Measurements from ENCODE around the gene CLIP3. TPM values are rescaled to one million over a fixed set of nuclear protein-coding genes. Genes with fewer than 3 reads are reported as not detected.
"Not testable (repeated sequence)": the region's sequence is repeated elsewhere in the genome, so short reads cannot be mapped to it uniquely, and the experiment has no call there.

Gene CLIP3
- total RNA-seq, 1 experiment from 2014 or later: 3.1 TPM

DNA sequence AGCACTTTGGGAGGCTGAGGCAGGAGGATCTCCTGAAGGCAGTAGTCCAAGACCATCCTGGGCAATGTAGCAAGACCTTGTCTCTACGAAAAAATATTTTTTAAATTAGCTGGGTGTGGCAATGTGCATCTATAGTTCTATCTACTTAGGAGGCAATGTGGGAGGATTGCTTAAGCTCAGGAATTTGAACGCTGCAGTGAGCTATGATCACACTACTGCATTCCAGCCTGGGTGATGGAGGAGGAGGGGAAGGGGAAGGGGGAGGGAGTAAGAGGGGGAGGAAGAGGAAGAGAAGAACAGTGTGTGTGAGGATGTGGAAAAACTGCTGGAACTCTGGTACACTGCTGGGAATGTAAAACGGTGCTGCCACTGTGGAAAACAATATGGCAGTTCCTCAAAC lies 9.2 kb upstream of the CLIP3 start:
- H3K4me3 Mint-ChIP-seq (ENCODE audit: low read depth, unreplicated experiment): no peak overlapping the region

DNA sequence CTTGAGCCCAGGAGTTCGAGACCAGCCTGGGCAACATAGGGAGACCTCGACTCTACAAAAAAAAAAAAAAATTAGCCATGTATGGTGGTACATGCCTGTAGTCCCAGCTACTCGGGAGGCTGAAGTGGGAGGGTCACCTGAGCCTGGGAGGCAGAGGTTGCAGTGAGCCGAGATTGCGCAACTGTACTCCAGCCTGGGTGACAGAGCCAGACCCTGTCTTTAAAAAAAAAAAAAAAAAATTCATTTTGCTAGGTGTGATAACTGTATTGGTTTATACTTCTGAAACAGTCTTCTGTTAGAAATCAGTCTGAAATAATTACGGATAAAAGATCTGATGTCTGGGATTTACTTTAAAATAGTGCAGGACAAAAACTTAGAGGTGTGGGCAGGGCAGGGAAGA lies 8.4 kb upstream of the CLIP3 start:
- BruUV-seq (replicated peaks); H3K4me3 Mint-ChIP-seq (ENCODE audit: low read depth, unreplicated experiment); H3K4me1 Mint-ChIP-seq (ENCODE audit: low read depth, unreplicated experiment); intact Hi-C loops (cut with micrococcal nuclease; ENCODE audit: unreplicated experiment); H3K27me3 Mint-ChIP-seq (ENCODE audit: unreplicated experiment); CTCF ChIA-PET; H3K27ac Mint-ChIP-seq (ENCODE audit: unreplicated experiment); H3K36me3 Mint-ChIP-seq (ENCODE audit: insufficient read depth, unreplicated experiment); DNase-seq; H3K9me3 Mint-ChIP-seq (ENCODE audit: low read depth, unreplicated experiment): not testable (repeated sequence)

More for the DNA sequence above, 9.2 kb upstream of the CLIP3 start:
- no peak overlapping the region for H3K27ac Mint-ChIP-seq (ENCODE audit: unreplicated experiment)
- H3K9me3 Mint-ChIP-seq (ENCODE audit: low read depth, unreplicated experiment): no peaks in the 10 kb centered on the region
- H3K27me3 Mint-ChIP-seq (ENCODE audit: unreplicated experiment): no peaks in the 10 kb centered on the region
- TF ChIP-seq, protein P1, sequence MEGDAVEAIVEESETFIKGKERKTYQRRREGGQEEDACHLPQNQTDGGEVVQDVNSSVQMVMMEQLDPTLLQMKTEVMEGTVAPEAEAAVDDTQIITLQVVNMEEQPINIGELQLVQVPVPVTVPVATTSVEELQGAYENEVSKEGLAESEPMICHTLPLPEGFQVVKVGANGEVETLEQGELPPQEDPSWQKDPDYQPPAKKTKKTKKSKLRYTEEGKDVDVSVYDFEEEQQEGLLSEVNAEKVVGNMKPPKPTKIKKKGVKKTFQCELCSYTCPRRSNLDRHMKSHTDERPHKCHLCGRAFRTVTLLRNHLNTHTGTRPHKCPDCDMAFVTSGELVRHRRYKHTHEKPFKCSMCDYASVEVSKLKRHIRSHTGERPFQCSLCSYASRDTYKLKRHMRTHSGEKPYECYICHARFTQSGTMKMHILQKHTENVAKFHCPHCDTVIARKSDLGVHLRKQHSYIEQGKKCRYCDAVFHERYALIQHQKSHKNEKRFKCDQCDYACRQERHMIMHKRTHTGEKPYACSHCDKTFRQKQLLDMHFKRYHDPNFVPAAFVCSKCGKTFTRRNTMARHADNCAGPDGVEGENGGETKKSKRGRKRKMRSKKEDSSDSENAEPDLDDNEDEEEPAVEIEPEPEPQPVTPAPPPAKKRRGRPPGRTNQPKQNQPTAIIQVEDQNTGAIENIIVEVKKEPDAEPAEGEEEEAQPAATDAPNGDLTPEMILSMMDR (IDR thresholded peaks at IDR 0.05; ENCODE audit: unreplicated experiment): no peak
- BruUV-seq (replicated peaks): no TSS peak
- peaks cover 6% of the 10 kb centered on the region for H3K36me3 Mint-ChIP-seq (ENCODE audit: insufficient read depth, unreplicated experiment)
- CTCF ChIA-PET: no interaction called here
- no peaks in the 10 kb centered on the region for H3K4me1 Mint-ChIP-seq (ENCODE audit: low read depth, unreplicated experiment)
- no peak for DNase-seq
- intact Hi-C loops (cut with micrococcal nuclease; ENCODE audit: unreplicated experiment): no loop called here

DNA sequence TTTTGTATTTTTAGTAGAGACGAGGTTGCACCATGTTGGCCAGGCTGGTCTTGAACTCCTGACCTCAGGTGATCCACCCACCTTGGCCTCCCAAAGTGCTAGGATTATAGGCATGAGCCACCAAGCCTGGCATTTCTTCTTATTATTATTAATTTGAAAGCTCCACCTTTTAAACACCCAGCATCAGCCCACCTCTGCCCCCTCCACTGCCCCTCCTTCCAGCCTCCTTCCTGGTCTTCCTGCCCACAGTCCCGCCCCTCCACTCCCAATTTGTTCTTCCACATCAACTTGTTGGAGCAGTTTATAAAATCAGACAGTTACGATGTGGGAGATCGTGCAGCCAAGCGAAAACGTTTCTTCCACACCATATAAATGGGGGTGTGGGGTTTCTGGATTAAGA lies 7.8 kb upstream of the CLIP3 start:
- no peaks in the 10 kb centered on the region for H3K4me1 Mint-ChIP-seq (ENCODE audit: low read depth, unreplicated experiment)
- no TSS peak for BruUV-seq (replicated peaks)
- intact Hi-C loops (cut with micrococcal nuclease; ENCODE audit: unreplicated experiment): no loop called here
- no peak overlapping the region for H3K27ac Mint-ChIP-seq (ENCODE audit: unreplicated experiment)
- H3K9me3 Mint-ChIP-seq (ENCODE audit: low read depth, unreplicated experiment): no peaks in the 10 kb centered on the region
- H3K4me3 Mint-ChIP-seq (ENCODE audit: low read depth, unreplicated experiment): no peak overlapping the region
- TF ChIP-seq, protein P1 (IDR thresholded peaks at IDR 0.05; ENCODE audit: unreplicated experiment): no peak
- no peaks in the 10 kb centered on the region for H3K27me3 Mint-ChIP-seq (ENCODE audit: unreplicated experiment)
- DNase-seq: no peak
- H3K36me3 Mint-ChIP-seq (ENCODE audit: insufficient read depth, unreplicated experiment): peaks cover 6% of the 10 kb centered on the region
- CTCF ChIA-PET: no interaction called here

DNA sequence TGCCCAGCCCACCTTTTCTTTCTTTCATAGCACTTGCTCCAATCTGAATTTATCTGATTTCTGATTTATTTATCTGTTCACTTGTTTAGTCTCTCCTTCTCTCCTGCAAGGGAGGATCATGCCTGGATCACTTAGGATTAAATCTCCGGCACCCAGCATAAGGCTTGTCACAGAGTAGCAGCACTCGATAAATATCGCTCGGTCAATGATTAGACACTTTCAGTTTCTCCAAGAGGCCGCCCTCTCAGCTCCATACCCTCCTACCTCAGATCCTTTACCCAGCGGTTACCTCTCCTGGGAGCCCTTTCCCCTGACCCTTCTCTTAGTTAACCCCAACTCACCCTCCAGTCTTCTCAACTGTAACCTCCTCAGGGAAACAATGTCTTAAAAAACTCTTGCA lies 1.4 kb downstream of the CLIP3 start:
- no TSS peak for BruUV-seq (replicated peaks)
- no peak overlapping the region for H3K27ac Mint-ChIP-seq (ENCODE audit: unreplicated experiment)

More for the DNA sequence above, 1.4 kb downstream of the CLIP3 start:
- H3K9me3 Mint-ChIP-seq (ENCODE audit: low read depth, unreplicated experiment): no peaks in the 10 kb centered on the region
- no peak overlapping the region for H3K4me3 Mint-ChIP-seq (ENCODE audit: low read depth, unreplicated experiment)
- TF ChIP-seq, protein P1 (IDR thresholded peaks at IDR 0.05; ENCODE audit: unreplicated experiment): no peak
- peaks cover 13% of the 10 kb centered on the region for H3K36me3 Mint-ChIP-seq (ENCODE audit: insufficient read depth, unreplicated experiment)
- CTCF ChIA-PET: no interaction called here
- no peak for DNase-seq
- no peaks in the 10 kb centered on the region for H3K4me1 Mint-ChIP-seq (ENCODE audit: low read depth, unreplicated experiment)
- H3K27me3 Mint-ChIP-seq (ENCODE audit: unreplicated experiment): no peaks in the 10 kb centered on the region
- intact Hi-C loops (cut with micrococcal nuclease; ENCODE audit: unreplicated experiment): no loop called here

Data from Calu3 (cell line).